Loucy (cell line): ENCODE data around the gene DEPDC5.

Experiments used
- CTCF ChIP-seq: fragments of 200-600 bp; sonication (generic); conservative IDR thresholded peaks from 2 replicates; pipeline ENCODE4 v1.5.1; 2014; ENCODE audit warnings: mild to moderate bottlenecking, antibody characterized with exemption, low read length
- EZH2phosphoT487 ChIP-seq: fragments of 200-600 bp; IDR thresholded peaks from 2 replicates; pipeline ENCODE4 v1.6.1; 2018; ENCODE audit warnings: antibody characterized with exemption, mild to moderate bottlenecking, moderate library complexity, borderline replicate concordance

- TF ChIP-seq CTCF (no peak), EZH2phosphoT487 (no peak)
Measured at GRCh38 chr22:31757265-31757664, 3.4 kb downstream of the DEPDC5 start.
